ENCODE measurements around the gene ZNF574. TPM values are rescaled to one million over a fixed set of nuclear protein-coding genes. Genes with fewer than 3 reads are reported as not detected.

Gene ZNF574, protein sequence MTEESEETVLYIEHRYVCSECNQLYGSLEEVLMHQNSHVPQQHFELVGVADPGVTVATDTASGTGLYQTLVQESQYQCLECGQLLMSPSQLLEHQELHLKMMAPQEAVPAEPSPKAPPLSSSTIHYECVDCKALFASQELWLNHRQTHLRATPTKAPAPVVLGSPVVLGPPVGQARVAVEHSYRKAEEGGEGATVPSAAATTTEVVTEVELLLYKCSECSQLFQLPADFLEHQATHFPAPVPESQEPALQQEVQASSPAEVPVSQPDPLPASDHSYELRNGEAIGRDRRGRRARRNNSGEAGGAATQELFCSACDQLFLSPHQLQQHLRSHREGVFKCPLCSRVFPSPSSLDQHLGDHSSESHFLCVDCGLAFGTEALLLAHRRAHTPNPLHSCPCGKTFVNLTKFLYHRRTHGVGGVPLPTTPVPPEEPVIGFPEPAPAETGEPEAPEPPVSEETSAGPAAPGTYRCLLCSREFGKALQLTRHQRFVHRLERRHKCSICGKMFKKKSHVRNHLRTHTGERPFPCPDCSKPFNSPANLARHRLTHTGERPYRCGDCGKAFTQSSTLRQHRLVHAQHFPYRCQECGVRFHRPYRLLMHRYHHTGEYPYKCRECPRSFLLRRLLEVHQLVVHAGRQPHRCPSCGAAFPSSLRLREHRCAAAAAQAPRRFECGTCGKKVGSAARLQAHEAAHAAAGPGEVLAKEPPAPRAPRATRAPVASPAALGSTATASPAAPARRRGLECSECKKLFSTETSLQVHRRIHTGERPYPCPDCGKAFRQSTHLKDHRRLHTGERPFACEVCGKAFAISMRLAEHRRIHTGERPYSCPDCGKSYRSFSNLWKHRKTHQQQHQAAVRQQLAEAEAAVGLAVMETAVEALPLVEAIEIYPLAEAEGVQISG
- total RNA-seq: 10.3 and 13.3 TPM in 2 replicates

DNA sequence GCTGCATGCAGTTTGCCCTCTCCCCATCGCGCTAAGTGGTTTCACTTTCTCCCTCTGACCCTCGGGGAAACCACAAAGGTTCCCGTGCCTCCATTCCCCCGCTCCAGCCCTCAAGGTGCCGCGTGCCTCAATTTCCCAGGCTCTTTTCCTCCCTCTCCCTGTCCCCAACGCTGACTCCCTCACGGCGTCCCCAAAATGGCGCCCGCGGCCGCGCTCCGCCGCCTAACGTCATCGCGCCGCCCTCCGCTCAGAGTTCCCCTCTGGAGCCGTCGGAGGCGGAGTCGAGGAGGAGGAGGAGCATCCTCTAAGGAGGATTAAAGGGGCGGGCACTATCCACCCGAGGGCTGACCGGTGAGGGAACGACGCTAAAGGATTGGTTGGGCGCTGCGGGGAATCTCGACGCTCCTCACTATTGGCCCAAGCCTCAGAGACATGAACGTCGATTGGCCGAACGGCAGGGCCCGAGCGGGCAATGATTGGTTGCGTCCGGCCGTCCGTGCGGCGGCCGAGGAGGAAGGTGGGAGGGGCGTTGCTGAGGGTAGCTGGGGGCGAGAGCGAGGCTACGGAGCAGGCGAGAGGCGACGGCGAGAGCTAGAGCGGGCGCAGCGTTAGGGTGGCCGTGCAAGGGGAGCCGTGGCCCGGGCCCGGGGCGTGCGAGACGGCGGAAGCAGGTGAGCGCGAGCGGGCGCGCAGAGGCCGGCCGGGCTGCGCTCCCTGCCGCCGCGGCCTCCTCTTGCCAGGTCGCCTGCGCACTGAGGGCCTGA is at the start of gene ZNF574:
TSS of gene ZNF574 (plus strand) at position 551 of the 764 bp plus-strand sequence. CDS start 2,441 bp downstream, outside the sequence.

DNA sequence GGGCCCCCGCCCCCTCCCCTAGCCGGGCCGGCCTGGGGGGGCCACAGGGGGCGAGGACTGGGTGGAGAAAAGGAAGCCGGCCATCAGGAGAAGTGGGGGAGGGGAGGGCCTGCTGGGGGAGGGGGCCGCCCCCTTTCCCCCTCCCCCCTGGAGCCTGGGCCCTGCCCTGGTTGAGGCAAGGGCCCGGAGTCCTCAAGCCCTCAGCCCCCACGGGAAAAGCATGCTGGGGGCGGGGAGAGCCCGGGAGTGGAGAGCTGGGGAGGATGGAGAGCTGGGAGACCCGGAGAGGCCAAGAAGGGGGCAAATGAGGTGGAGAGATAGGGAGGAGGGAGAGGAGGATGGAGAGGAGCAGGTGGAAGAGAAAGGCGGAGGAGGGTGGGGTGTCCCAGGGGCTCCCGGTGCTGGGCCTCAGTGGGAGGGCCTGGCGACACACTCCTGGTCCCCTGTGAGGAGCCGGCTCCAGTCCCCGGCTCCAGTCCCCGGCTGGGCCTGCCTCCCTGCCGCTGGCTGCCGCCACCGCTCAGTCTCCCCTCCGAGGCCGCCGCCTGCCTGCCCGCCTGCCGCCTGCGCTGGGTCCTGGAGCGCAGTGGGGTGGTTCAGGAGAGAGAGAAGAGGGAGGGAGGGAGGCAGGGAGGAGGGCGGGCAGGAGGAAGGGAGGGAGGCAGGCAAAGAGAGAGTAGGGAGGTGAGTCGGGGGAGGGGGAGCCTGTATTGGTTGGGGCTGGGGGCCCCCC is 6.2 kb upstream of the ZNF574 start, which contains the start of gene GRIK5:
TSS of gene GRIK5 (minus strand) at position 588 of the 733 bp plus-strand sequence. CDS start 4,436 bp downstream, outside the sequence.

Other genes with a start within 250 kb of the ZNF574 start
- not detected in 2 replicates for gene LYPD4, start 231.5 kb upstream of the ZNF574 start, total RNA-seq
- gene DMRTC2, start 231.1 kb upstream of the ZNF574 start, total RNA-seq: not detected in 2 replicates
- 2,053 and 3,233 TPM in 2 replicates for gene RPS19, start 215.9 kb upstream of the ZNF574 start, total RNA-seq
- gene CD79A, start 198.9 kb upstream of the ZNF574 start, total RNA-seq: not detected in 2 replicates
- gene ARHGEF1, start 193.0 kb upstream of the ZNF574 start, total RNA-seq: 43.9 and 51.0 TPM in 2 replicates
- not detected in 2 replicates for gene ERFL, start 147.7 kb upstream of the ZNF574 start, total RNA-seq
- 436 and 499 TPM in 2 replicates for gene RABAC1, start 116.8 kb upstream of the ZNF574 start, total RNA-seq
- gene ATP1A3, start 81.9 kb upstream of the ZNF574 start, total RNA-seq: 4.9 TPM in 1 of 2 replicates, not detected in the other
- gene GRIK5, start 6.0 kb upstream of the ZNF574 start, total RNA-seq: not detected in 2 replicates
- 2.9 TPM in 1 of 2 replicates, not detected in the other for gene POU2F2, start 56.3 kb downstream of the ZNF574 start, total RNA-seq
- gene DEDD2, start 141.5 kb downstream of the ZNF574 start, total RNA-seq: 30.7 and 37.1 TPM in 2 replicates
- gene ZNF526, start 144.1 kb downstream of the ZNF574 start, total RNA-seq: 8.7 and 9.1 TPM in 2 replicates
- gene GSK3A, start 166.4 kb downstream of the ZNF574 start, total RNA-seq: 17.0 and 19.3 TPM in 2 replicates
- gene ERF, start 179.0 kb downstream of the ZNF574 start, total RNA-seq: 51.8 and 66.6 TPM in 2 replicates
- gene CIC, start 193.1 kb downstream of the ZNF574 start, total RNA-seq: 28.9 and 32.9 TPM in 2 replicates
- gene PRR19, start 226.0 kb downstream of the ZNF574 start, total RNA-seq: not detected in 2 replicates
- gene PAFAH1B3, start 226.5 kb downstream of the ZNF574 start, total RNA-seq: 15.1 and 17.1 TPM in 2 replicates
- 1.3 TPM in 1 of 2 replicates, not detected in the other for gene TMEM145, start 237.1 kb downstream of the ZNF574 start, total RNA-seq
- 29.1 and 34.3 TPM in 2 replicates for gene MEGF8, start 249.5 kb downstream of the ZNF574 start, total RNA-seq

Measured in cardiac atrium fibroblast (primary cell).